Activated CD4-positive, alpha-beta T cell treated with anti-CD3 and anti-CD28 coated beads, Interleukin-2, amount 50 U/mL, for 24 hours (primary cell): ENCODE results near the gene DLX5.
A peak's percentile ranks its signal among the peaks of the same experiment; 100 is the strongest.
"Not testable (repeated sequence)": the region's sequence is repeated elsewhere in the genome, so short reads cannot be mapped to it uniquely, and the experiment has no call there.

ENCODE experiments used
- DNase-seq, 2 donors: peaks; one replicate each; pipeline ENCODE4 v3.0.0-alpha.2; 2020; ENCODE audit warnings: low read depth in 1 of 2, low spot score in 1 of 2

DLX5 gene

GRCh38 chr7:97024209-97025129 lies at the start of gene DLX5:
Gene DLX5, minus strand, starts transcription at chr7:97024831. Its CDS starts 208 bp downstream, at chr7:97024623.
- DNase-seq = no peak

GRCh38 chr7:97072025-97072424 lies 47.4 kb upstream of the DLX5 start:
- DNase-seq = not testable (repeated sequence)

DNA sequence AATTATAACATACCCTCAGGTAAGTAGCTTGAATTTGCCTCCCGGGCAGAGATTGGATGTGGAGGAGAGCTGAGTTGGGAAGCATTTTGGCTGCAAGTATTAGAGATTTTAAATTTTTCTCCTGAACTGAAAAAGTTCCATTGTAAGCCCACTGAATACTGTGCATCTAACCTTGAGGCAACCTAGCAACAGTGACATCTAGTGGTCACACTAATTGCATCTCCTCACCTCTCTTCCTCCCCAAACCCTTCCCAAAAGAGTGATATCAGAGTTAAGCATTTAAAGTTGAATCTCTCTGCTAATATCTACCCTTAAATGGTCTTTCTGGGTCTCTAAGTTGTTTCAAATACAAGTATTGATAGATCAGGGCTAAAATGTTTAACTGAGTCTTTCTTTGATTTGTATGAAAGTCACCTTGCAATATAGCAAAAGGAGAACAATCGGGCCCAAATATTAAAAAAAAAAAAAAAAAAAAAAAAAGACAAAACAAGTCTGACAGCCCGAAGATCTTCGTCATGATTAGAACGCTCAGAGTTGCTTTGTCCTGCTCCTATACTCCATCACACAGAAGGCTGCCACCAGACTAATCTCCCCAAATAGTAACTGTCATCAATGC lies 40.4 kb upstream of the DLX5 start:
- peak in 1 of 2 donors; percentile 17 for DNase-seq

- DNase-seq = no peak
These were observed 39.4 kb upstream of the DLX5 start for GRCh38 chr7:97064020-97064419.

GRCh38 chr7:97043281-97043680 lies 18.6 kb upstream of the DLX5 start:
- DNase-seq = no peak

- DNase-seq = no peak
These were observed 14.9 kb upstream of the DLX5 start for GRCh38 chr7:97039374-97040065.

DNA sequence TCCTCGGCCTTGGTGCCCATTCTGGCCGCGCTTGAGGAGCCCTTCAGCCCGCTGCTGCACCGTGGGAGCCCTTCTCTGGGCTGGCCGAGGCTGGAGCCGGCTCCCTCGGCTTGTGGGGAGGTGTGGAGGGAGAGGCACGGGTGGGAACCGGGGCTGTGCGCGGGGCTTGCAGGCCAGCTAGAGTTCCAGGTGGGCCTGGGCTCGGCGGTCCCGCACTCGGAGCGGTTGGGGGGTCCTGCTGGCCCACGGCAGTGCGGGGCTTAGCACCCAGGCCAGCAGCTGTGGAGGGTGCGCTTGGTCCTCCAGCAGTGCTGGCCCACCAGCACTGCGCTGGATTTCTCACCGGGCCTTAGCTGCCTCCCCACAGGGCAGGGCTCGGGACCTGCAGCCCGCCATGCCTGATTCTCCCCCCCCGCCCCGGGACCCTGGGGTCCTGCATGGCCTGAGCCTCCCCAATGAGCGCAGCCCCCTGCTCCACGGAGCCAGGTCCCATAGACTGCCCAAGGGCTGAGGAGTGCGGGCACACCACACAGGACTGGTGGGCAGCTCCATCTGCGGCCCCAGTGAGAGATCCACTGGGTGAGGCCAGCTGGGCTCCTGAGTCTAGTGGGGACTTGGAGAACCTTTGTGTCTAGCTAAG lies 9.7 kb upstream of the DLX5 start:
- DNase-seq = not testable (repeated sequence)

DNA sequence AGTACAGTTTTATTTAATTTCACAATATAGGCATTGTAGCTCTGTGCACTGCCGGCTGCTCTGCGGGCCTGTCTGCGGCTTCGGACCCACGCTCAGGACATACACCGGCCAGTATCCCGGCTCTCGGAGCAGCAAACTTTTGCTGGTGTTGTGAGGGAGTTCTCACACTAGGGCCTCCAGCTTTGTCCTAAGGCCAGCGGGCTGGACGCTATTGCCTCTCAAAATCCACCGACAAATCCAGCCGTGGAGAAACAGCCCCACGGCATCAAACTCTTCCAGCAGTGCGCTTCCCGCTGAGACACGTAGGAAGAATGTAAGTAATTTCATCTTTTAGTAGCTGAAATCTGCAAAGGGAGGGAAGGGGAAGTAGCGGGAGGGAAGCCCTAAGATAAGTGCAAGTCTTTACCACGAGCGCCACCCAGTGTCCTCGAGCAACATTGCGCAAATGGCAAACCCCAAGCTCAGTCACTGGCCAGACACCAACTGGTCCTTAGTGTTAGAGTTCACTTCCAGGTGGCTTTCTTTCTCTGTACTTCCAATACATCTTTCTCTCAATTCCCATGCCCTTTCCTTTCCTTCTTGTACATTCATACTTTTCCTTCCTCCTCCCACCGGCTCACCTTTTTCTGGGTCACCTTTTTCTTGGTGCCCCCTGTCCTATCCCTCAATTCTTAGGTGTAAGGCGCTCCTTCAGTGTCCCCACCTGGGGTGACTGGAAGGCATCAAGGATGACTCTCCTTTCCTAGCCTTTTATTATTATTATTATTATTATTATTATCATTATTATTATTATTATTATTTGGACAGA lies 3.0 kb upstream of the DLX5 start:
- peak; percentile 49 to 64 for DNase-seq

DNA sequence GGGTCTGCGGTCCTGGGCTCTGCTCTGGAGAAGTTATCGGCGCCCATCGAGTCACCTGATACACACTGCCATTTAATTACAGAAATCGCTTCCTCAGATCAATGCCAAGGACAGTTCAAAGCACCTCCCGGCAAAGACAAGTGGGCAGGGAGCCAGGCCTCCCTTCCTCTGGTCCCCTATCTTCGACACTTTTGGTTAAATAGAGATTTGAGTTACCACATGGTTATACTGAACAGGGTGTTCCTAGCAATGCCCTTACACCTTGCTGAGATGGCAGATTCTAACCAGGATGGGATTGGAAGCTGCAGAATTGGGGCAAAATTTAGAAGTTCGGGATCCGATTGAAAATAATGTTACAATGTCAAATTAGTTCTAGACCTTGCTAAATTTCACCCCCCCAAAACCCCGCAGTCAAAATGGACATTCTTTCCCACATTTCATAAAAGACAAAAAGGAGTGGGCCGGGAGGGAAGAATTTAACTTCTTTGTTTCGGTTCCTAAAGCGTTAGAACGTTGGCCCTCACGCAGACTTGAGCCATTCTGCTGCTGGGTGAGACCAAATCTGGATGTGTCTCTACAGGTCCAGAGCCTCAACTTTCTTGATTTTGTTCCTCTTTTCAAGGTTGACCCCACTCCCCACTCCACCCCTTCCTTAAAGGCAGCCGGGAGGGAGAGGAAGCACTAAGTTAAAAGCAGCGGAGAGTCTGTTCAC lies 2.2 kb upstream of the DLX5 start:
- no peak for DNase-seq

DNA sequence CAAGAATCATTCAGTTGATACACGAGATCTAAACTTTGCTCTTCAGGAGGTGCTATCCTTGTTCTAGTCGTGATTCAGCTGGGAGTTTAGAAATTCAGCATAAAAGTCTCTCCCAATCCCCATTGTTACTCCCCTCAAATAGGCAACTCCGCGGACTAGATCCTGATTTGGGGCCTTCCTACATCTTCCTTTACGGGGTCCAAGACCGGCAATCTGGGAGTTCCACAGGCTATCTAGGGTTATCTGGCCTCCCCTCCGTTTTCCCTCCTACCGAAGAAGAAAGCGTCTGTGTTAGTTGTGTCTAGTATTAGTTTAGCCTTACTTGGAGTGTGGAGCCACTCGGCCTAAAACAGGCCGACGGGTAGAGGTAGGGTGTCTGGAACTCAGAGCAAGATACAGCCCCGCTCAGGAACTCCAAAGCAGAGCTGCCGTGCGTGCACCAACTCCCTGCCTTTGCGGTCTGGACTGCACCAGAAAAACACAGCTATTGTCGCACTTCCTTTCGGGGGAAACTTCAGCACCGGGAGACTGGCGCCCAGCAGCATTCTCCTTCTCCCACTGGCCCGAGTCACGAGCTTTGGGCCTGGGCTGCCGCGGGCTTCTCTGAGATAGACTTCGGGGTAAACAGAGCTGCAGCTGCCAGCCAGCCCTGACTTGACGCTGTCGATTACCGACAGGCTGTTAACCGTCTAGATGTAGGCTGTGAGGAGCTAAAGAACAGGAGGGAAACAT lies 1.5 kb upstream of the DLX5 start:
- DNase-seq = no peak

GRCh38 chr7:97025130-97025499 lies 484 bp upstream of the DLX5 start:
- no peak for DNase-seq

GRCh38 chr7:97022491-97023306 lies 1.9 kb downstream of the DLX5 start:
- DNase-seq = no peak

GRCh38 chr7:97021747-97022490 lies 2.7 kb downstream of the DLX5 start:
- DNase-seq = no peak

- DNase-seq = no peak
These were observed 3.5 kb downstream of the DLX5 start for GRCh38 chr7:97020996-97021746.

DNA sequence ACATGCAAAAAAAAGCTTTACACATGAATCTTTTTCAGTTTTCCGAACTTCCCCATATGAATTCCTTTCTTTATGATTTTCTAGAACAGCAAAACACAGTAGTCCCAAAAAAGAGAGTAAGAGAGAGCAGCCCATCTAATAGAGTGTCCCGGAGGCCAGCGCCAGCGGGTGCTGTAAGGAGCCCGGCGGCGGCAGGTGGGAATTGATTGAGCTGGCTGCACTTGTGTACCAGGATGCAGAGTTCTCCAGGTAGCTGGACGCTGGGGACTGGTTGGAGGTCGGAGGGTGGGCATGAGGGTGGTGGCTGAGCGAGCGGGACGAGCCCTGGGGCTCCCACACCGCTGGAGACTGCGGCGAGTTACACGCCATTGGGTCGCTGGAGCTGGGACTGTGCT lies 4.0 kb downstream of the DLX5 start:
- DNase-seq = no peak

- DNase-seq = no peak
These were observed 4.9 kb downstream of the DLX5 start for GRCh38 chr7:97019710-97020225.
